ENCODE results near the gene NTRK3. TPM values are rescaled to one million over a fixed set of nuclear protein-coding genes. Genes with fewer than 3 reads are reported as not detected.

Gene NTRK3
- total RNA-seq, 6 donors from 2014 or later = 1.4 to 11.5 (median 2.4) TPM

- H3K36me3 ChIP-seq = no peaks in the 10 kb centered on the region
- peak overlapping the region; percentile 18 to 57 (median 42) for H3K27ac ChIP-seq
- WGBS, 2 donors = 66 to 70% methylated on average over 5 to 6 of the region's 6 CpGs
- no peak overlapping the region for H3K4me3 ChIP-seq
- DNase-seq (no peak), ATAC-seq (ENCODE audit: low FRiP score in 2 of 2) (peak in 1 of 2 donors; percentile 12)
- no peaks in the 10 kb centered on the region for H3K9me3 ChIP-seq
- H3K4me1 ChIP-seq = no peaks in the 10 kb centered on the region
- peak in 2 of 4 donors; percentile 13 to 56 for TF ChIP-seq EP300 (IDR thresholded peaks at IDR 0.05)
- no peak for TF ChIP-seq POLR2A (IDR thresholded peaks at IDR 0.05)
- no peaks in the 10 kb centered on the region for H3K27me3 ChIP-seq
These were observed 306.8 kb downstream of the NTRK3 start for GRCh38 chr15:87949575-87950223.

GRCh38 chr15:87949151-87949574 lies 307.4 kb downstream of the NTRK3 start:
- Histone ChIP-seq H3K4me1 (no peaks in the 10 kb centered on the region), H3K9me3 (no peaks in the 10 kb centered on the region), H3K36me3 (no peaks in the 10 kb centered on the region), H3K4me3 (no peak overlapping the region), H3K27ac (peak overlapping the region; percentile 18 to 57 (median 39)), H3K27me3 (no peaks in the 10 kb centered on the region)
- 76 to 77% methylated on average over 7 of the region's 7 CpGs for WGBS, 2 donors
- TF ChIP-seq POLR2AphosphoS5 (IDR thresholded peaks at IDR 0.05) = peak in 1 of 2 donors; percentile 50
- TF ChIP-seq EP300 (IDR thresholded peaks at IDR 0.05) = peak in 3 of 4 donors; percentile 11 to 87 (median 74)
- no peak for TF ChIP-seq CTCF (IDR thresholded peaks at IDR 0.05)
- DNase-seq (no peak), ATAC-seq (ENCODE audit: low FRiP score in 2 of 2) (peak in 1 of 2 donors; percentile 8)

- no peak for TF ChIP-seq EP300 (IDR thresholded peaks at IDR 0.05)
- TF ChIP-seq POLR2A (IDR thresholded peaks at IDR 0.05) = no peak
- TF ChIP-seq POLR2AphosphoS5 (IDR thresholded peaks at IDR 0.05) = no peak
- TF ChIP-seq CTCF (IDR thresholded peaks at IDR 0.05) = no peak
- DNase-seq = no peak
- Histone ChIP-seq H3K27me3 (no peaks in the 10 kb centered on the region), H3K4me3 (no peak overlapping the region), H3K9me3 (no peaks in the 10 kb centered on the region), H3K36me3 (no peaks in the 10 kb centered on the region), H3K27ac (peak overlapping the region in 1 of 4 donors; percentile 42), H3K4me1 (no peaks in the 10 kb centered on the region)
- 38 to 49% methylated on average over 3 of the region's 3 CpGs for WGBS, 2 donors
- no peak for ATAC-seq (ENCODE audit: low FRiP score in 2 of 2)
These were observed 309.0 kb downstream of the NTRK3 start for GRCh38 chr15:87947560-87947959.

- TF ChIP-seq POLR2A (IDR thresholded peaks at IDR 0.05) (no peak), CTCF (IDR thresholded peaks at IDR 0.05) (no peak), POLR2AphosphoS5 (IDR thresholded peaks at IDR 0.05) (no peak), EP300 (IDR thresholded peaks at IDR 0.05) (no peak)
- ATAC-seq (ENCODE audit: low FRiP score in 2 of 2) = no peak
- DNase-seq = no peak
- no peaks in the 10 kb centered on the region for H3K9me3 ChIP-seq
- no peak overlapping the region for H3K4me3 ChIP-seq
- no peaks in the 10 kb centered on the region for H3K27me3 ChIP-seq
- WGBS, 2 donors = 78 to 87% methylated on average over 2 to 3 of the region's 3 CpGs
- no peaks in the 10 kb centered on the region for H3K36me3 ChIP-seq
- no peaks in the 10 kb centered on the region for H3K4me1 ChIP-seq
- H3K27ac ChIP-seq = peak overlapping the region in 1 of 4 donors; percentile 14
These were observed 311.3 kb downstream of the NTRK3 start for GRCh38 chr15:87945246-87945645.

- no peak for DNase-seq
- Histone ChIP-seq H3K4me1 (no peaks in the 10 kb centered on the region), H3K27ac (peak overlapping the region in 1 of 4 donors; percentile 14), H3K9me3 (no peaks in the 10 kb centered on the region), H3K36me3 (no peaks in the 10 kb centered on the region), H3K4me3 (no peak overlapping the region), H3K27me3 (no peaks in the 10 kb centered on the region)
- no peak for ATAC-seq (ENCODE audit: low FRiP score in 2 of 2)
- 70 to 82% methylated on average over 7 of the region's 7 CpGs for WGBS, 2 donors
- TF ChIP-seq EP300 (IDR thresholded peaks at IDR 0.05) (no peak), POLR2A (IDR thresholded peaks at IDR 0.05) (no peak), CTCF (IDR thresholded peaks at IDR 0.05) (no peak)
These were observed 311.8 kb downstream of the NTRK3 start for GRCh38 chr15:87944691-87945090.

Data from upper lobe of left lung (tissue), 6 donors.